ENCODE data around the gene CMTM2. TPM values are rescaled to one million over a fixed set of nuclear protein-coding genes. Genes with fewer than 3 reads are reported as not detected.
A peak's percentile ranks its signal among the peaks of the same experiment; 100 is the strongest.

CMTM2 gene
- total RNA-seq, 4 donors from 2014 or later = not detected

DNA sequence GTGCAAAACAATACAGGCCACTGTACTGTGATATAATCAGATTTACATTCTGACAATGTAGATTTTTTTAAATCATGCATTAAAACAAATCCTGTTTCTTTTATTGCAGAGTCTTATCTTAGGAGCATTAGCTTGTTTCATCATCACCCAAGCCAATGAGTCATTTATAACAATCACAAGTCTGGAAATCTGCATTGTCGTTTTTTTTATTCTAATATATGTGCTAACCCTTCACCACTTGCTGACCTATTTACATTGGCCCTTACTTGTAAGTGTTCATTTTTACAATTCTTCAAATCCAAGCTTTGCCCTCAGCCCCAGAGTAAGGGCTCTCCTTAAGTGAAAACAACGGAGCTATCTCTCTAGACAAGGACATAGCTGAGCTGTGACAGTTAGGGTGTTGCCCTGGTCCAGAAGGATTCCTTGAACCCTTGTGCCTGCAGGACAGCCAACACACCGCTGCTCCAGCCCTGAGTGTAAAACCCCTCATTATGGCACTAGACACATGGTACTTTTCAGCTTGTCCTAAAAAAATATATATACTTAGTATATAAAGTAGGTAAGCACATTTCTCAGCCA lies 9.3 kb upstream of the CMTM2 start:
- Histone ChIP-seq H3K4me3 (no peak overlapping the region), H3K27ac (no peak overlapping the region), H3K4me1 (no peaks in the 10 kb centered on the region), H3K36me3 (peaks cover 0 to 25% of the 10 kb centered on the region in 2 donors), H3K9me3 (no peaks in the 10 kb centered on the region), H3K27me3 (no peaks in the 10 kb centered on the region)
- 50 to 64% methylated on average over 2 to 3 of the region's 3 CpGs for WGBS, 2 donors (ENCODE audit: low coverage in 1 of 2)
- TF ChIP-seq EP300 (IDR thresholded peaks at IDR 0.05) (no peak), POLR2A (IDR thresholded peaks at IDR 0.05) (no peak), CTCF (IDR thresholded peaks at IDR 0.05) (no peak), POLR2AphosphoS5 (IDR thresholded peaks at IDR 0.05) (no peak)
- ATAC-seq = peak; percentile 28

GRCh38 chr16:66572356-66572755 lies 6.9 kb upstream of the CMTM2 start:
- ATAC-seq = no peak
- Histone ChIP-seq H3K27me3 (peaks cover 15% of the 10 kb centered on the region), H3K27ac (no peak overlapping the region), H3K4me1 (no peaks in the 10 kb centered on the region), H3K9me3 (no peaks in the 10 kb centered on the region), H3K36me3 (peaks cover 0 to under 1% of the 10 kb centered on the region in 2 donors), H3K4me3 (no peak overlapping the region)
- no peak for TF ChIP-seq EP300 (IDR thresholded peaks at IDR 0.05)
- no peak for TF ChIP-seq POLR2A (IDR thresholded peaks at IDR 0.05)
- TF ChIP-seq POLR2AphosphoS5 (IDR thresholded peaks at IDR 0.05) = no peak
- TF ChIP-seq CTCF (IDR thresholded peaks at IDR 0.05) = no peak
- WGBS, 2 donors (ENCODE audit: low coverage in 1 of 2) = 69 to 79% methylated on average over 2 of the region's 2 CpGs

- no peaks in the 10 kb centered on the region for H3K36me3 ChIP-seq
- TF ChIP-seq CTCF (IDR thresholded peaks at IDR 0.05) = no peak
- no peak for TF ChIP-seq EP300 (IDR thresholded peaks at IDR 0.05)
- TF ChIP-seq POLR2AphosphoS5 (IDR thresholded peaks at IDR 0.05) = no peak
- no peak for TF ChIP-seq POLR2A (IDR thresholded peaks at IDR 0.05)
- no peak overlapping the region for H3K27ac ChIP-seq
- peaks cover 0 to 11% (median 5%) of the 10 kb centered on the region in 3 donors for H3K4me1 ChIP-seq
- ATAC-seq = no peak
- WGBS, 2 donors (ENCODE audit: low coverage in 1 of 2) = 78% methylated on average over 1 of the region's 1 CpG; no CpG with 5 or more reads in 1 of the 2 donors
- peaks cover 33% of the 10 kb centered on the region for H3K27me3 ChIP-seq
- H3K9me3 ChIP-seq = no peaks in the 10 kb centered on the region
- H3K4me3 ChIP-seq = no peak overlapping the region
Observed at GRCh38 chr16:66574081-66574480, 5.2 kb upstream of the CMTM2 start.

- no peak for TF ChIP-seq POLR2AphosphoS5 (IDR thresholded peaks at IDR 0.05)
- Histone ChIP-seq H3K27me3 (peaks cover 37% of the 10 kb centered on the region), H3K9me3 (no peaks in the 10 kb centered on the region), H3K27ac (no peak overlapping the region), H3K36me3 (no peaks in the 10 kb centered on the region), H3K4me1 (peaks cover 0 to 15% (median 5%) of the 10 kb centered on the region in 3 donors), H3K4me3 (no peak overlapping the region)
- 83 to 93% methylated on average over 3 of the region's 3 CpGs for WGBS, 2 donors (ENCODE audit: low coverage in 1 of 2)
- no peak for ATAC-seq
Observed at GRCh38 chr16:66574531-66574930, 4.7 kb upstream of the CMTM2 start.

DNA sequence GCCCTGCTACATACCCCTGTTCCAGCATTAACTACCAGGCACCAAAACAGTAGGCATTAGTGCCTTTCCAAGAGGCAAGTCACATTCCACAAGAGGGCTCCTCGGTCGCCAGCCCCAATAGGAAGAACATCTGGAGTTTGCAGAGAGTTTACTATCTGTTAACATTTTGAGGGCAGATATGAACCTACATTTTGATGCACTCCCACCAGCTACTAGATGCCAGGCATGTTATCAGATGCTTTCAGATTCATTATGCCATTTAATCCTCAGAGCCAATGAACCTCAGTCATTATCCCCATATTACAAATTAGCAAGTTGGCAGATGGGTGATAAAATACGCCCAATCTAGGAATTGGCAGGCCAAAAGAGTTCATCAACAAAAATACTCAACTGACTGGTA lies 4.2 kb upstream of the CMTM2 start:
- H3K36me3 ChIP-seq = no peaks in the 10 kb centered on the region
- H3K9me3 ChIP-seq = no peaks in the 10 kb centered on the region
- peaks cover 0 to 15% (median 5%) of the 10 kb centered on the region in 3 donors for H3K4me1 ChIP-seq
- ATAC-seq = no peak
- no peak overlapping the region for H3K27ac ChIP-seq
- H3K27me3 ChIP-seq = peaks cover 41% of the 10 kb centered on the region
- WGBS, 2 donors (ENCODE audit: low coverage in 1 of 2) = 100% methylated on average over 1 to 3 of the region's 3 CpGs
- no peak overlapping the region for H3K4me3 ChIP-seq
- TF ChIP-seq POLR2A (IDR thresholded peaks at IDR 0.05) (no peak), EP300 (IDR thresholded peaks at IDR 0.05) (no peak), CTCF (IDR thresholded peaks at IDR 0.05) (no peak), POLR2AphosphoS5 (IDR thresholded peaks at IDR 0.05) (no peak)
